Suppressor macrophage treated with lipopolysaccharide for 1 hour (primary cell): ENCODE data around the gene TMEM11.
A peak's percentile ranks its signal among the peaks of the same experiment; 100 is the strongest.
"Not testable (repeated sequence)": the region's sequence is repeated elsewhere in the genome, so short reads cannot be mapped to it uniquely, and the experiment has no call there.

ENCODE experiments used
- DNase-seq, 3 donors: peaks; one replicate each; pipeline ENCODE4 v3.0.0-alpha.2; 2020 to 2022

Gene TMEM11

DNA sequence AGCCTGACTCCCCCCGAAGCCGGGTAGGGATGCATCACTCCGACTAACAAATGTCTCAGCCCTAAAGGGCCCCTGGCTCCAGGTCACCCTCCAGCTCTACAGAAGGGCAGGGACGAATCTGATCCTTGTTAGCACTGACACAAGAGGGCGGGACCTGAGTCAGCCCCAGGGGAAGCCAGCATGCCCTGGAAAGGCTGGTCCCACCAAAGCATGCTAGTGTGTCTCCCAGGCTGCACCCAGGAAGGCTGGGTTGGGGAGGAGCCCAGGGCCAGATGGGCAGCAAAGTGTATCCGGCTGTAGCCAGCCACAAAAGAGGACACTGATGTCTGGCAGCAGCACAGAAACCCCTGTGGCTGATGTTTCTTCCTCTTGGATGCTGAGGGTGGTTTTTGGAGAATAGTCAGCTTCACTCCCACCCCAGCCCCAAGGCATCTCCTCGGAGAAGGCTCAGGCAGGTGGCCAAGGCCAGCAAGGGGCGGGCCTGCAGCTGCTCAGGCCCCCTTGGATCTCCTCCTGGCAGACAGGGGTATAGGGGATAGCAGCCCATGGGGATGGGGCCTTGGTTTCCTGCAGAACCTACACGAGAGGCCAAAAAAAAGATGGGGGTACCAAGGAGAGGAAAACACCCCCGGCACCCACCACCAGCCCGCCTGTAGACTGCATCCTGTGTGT, 28.2 kb upstream of the TMEM11 start:
- DNase-seq: no peak

DNA sequence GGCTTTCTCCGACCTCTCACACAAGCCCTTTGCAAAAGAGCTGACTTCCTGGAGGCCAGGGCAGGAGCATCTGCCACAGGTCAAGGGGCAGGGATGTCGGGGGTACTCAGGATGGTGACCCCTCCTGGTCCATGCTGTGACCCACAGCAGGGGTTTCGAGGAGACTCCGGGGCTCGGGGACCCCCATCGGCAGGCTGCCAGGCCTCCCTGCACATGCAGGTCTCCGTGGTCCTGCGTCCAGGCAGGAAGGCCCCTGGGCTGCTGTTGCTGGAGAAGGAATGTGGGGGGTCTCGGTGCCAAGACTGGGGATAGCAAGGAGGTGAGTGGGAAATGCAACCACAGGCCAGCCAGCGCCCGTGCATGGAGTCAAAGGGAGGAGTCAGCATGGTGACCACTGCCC, 27.6 kb upstream of the TMEM11 start:
- DNase-seq: no peak

DNA sequence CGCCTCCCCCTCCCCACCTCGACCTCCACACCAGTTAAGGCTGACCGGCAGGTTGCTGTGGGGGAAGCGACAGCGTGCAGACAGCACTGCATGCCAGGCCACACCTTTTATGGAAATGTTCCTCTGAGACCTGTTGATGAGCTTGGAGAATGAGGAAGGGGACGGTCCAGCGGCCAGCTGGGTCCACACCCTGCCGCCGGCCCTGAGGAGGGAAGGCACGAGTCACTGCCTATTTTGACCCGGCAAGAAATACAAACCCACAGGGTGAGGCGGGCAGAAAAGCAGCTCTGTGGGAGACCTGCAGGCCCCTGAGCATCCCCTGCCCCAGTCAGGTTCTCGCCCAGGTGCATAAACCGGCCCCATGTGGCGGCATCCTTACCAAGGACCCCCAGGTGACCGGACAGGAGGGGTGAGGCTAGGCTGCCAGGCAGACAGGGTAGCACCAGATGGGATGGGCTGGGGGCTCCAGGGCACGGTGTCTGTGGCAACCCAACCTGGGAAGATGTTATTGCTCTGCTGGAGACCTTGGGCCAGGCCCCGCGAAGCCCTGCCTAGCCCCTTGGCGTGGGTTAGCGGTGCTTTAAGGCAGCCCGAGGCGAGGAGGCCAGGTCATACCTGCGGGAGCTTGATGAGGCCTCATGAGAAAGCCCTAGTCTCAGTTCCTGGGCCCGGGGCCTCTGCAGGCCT, 26.6 kb upstream of the TMEM11 start:
- no peak for DNase-seq

DNA sequence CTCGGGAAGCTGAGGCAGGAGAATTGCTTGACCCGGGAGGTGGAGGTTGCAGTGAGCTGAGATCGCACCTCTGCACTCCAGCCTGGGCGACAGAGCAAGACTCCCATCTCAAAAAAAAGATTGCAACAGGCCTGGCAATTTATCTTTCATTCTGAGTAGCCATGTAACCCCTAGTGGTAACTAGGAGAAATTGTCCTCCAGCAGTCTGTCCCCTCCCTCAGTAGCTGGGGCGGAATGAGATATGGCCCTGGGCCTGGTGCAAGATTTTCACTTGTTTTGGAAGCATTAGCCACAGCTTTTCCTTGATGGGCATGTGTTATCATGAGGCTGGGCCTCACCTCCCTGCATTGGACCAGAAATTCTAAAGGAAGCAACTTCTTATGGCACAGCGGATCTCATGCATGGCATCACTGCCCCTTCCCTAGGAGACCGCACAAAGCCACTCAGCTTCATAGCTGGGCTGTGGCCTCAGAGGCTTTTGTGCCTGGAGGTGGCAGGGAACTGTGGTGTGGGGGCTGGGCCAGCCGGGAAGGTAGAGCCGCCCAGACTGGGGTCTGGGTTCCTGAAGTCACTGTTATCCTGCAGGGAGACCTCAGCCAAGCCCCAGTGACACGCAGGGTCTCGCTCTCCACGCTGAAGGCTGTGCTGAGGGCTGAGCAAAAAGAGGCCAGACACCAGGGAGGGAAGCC, 25.9 kb upstream of the TMEM11 start:
- peak; percentile 23 to 45 (median 44) for DNase-seq

DNA sequence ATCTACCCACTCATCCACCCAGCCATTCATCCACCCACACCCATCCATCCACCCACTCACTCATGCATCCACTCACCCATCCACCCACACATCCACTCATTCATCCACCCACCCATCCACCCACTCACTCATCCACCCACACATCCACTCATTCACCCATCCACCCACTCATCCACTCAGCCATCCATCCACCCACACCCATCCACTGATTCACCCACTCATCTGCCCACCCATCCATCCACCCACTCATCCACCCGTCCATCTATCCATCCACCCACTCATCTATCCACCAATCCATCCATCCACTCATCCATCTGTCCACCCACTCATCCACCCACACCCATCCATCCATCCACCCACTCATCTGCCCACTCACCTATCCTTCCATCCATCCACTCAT, 22.0 kb upstream of the TMEM11 start:
- DNase-seq: no peak

DNA sequence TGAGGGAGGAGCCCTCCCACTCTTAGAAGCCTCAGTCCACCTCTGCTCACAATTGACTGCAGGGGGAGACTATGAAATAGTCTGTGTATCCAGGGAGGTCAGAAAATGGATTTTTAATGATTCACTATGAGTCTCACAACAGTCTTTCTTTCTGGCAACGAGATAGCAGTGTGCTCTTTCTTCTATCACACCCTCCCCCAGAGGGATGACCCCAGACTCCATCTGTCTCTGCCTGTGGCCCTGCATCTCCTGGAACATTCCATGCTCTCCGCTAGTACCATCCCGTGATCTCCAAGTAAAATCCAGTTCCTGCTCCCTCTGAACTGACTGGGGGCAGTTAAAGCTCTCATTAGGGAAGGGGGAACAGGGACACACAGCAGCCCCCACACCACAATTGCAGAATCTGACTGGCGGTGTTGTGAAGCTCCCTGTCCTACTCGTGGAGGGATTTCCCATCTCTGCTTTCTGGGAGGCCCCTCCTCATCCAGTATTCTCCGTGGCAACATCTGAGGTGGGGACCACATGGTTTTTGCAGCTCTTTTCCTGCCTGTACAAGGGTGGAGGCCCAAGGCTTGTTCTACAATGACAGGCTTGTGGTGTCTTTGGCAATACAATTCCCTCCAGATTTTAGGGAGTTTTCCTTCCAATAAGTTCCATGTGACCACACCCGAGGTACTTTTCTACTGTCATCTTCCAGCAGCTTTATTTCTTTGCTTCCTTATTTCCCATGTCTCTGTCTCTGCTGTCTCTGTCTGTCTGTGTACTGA, 19.8 kb upstream of the TMEM11 start:
- peak in 1 of 3 donors; percentile 16 for DNase-seq

DNA sequence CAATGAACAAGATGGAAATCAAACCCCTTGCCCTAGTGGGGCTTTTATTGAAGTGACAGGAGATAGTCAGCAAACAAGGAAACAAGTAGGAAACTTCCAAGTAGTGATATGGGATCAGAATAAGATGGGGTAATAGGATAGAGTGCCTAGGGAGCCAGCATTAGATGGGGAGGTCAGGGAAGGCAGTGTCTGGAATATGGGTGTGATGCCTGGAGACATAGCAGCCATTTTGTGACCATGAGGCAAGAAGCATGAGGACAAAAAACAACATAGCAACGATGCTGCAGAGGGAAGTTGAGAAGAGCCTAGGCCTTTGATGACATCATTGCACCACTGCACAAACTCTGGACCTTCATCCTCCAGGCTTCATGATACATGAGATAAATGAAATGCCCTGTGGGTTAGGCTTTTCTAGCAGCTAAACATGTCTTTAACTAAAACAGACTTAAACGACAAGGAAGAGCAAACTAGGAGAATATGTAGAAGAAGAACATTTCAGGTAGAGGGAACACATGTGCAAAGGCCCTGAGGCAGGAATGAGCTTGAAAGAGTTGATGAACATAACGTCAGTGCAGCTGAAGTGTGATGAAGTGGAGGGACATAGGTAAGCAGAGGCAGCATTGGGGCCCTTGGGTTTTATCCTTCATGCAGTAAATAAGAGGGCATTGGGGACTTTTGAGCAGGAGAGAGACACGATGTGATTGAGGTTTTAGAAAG, 18.2 kb upstream of the TMEM11 start:
- DNase-seq: no peak

DNA sequence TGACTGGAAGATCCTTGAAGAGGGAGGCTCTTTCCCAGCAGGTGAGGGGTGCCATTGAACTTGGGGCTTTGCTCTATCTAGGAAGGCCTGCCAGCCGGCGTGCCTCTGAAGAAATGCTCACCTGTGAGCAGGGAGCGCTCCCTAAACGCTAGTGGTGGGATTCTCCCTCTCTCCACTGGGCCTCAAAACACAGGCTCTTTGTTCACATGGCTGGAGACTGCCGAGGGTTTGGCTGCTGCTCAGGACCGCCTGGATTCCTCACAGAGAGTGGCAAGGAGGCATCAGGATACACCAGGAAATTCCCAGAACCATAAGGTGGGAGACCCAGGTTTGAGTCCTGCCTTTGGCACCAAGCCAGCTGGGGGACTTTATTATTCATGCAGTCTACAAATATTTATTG, 17.6 kb upstream of the TMEM11 start:
- DNase-seq: no peak

DNA sequence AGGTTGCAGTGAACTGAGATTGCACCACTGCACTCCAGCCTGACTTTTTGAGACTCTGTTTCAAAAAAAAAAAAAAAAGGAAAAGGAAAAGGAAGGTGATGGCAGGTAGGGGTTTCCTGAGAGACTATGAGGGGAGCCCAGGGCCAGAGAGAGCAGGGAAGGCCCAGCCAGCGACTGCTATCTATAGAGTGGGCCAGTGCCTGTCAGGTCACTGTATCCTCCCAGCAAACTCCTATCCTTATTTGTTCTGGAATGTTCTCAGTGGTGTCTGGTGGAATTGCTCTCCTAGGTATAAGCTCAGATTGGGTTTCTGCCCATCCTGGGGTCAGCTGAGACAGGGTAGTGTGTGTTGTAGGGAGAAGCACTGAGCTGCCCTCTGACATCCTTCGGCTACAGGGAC, 14.9 kb upstream of the TMEM11 start:
- no peak for DNase-seq

DNA sequence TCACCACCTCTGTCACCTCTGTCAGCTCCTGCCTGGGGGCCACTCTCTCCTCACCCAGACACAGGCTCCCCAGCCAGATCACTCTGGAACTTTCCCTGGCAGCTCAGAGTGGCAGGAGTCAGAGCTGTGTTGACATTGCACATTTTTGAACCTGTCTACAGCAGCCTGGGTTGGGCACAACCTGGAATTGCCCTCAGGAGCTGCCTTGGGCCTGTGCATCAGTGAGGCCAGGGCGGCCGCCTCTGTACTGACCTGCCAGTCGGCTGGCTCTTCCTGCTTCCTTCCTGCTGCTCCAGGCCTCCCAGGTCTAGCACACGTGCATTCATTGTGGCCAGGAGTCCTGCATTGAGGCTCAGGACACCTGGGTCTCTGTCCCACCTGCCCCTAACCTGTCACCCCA, 14.2 kb upstream of the TMEM11 start:
- DNase-seq: no peak

DNA sequence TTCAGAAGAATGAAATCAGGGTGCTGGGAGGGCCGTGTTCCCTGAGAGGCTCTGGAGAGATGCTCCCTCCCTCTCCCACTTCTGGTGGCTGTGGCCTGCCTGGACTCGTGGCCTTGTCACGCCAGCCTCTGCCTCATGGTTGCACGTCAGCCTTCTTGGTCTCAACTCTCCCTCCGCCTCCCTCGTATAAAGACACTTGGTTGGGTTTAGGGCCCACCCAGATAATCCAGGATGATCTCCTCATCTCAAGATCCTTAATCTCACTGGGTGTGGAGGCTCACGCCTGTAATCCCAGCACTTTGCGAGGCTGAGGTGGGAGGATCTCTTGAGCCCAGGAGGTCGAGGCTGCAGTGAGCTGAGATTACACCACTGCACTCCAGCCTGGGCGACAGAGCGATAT, 13.3 kb upstream of the TMEM11 start:
- DNase-seq: not testable (repeated sequence)

DNA sequence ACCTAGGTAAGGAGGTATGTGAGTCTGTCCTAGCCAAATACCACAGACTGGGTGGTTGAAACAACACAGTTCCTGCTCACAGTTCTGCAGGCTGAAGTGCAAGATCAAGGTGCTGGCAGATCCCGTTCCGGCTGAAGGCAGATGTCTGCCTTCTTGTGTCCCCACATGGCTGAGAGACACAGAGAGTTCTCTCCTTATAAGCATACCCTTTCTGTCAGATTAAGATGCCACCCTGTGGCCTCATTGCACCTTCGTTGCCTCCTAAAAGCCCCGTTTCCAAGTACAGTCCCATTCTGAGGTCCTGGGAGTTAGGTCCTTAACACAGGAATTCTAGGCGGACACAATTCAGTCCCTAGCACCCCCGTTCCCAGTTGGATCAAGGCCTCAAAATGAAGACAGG, 9.1 kb upstream of the TMEM11 start:
- DNase-seq: no peak

DNA sequence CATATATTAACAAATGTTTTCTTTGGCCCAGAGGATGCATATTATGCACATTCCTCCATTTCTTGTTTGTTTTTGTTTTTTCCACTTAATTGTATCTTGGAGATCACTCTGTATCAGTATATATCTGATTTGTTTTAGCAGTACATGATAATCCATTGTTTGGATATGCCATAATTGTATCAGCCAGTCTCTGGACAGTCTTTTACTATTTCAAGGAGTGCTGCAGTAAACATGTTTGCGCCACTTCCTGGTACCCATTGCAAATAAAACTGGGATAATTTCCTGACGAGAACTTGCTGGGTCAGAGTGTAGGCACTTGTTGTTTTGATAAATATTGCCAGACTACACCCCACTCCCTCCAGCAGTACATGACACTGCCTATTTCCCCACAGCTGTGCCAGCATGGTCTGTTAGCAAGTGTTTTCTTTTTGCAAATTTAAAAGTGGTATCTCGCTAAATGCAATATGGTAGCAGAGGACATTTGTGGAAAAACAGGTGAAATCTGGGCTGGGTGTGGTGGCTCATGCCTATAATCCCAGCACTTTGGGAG, 4.9 kb upstream of the TMEM11 start:
- DNase-seq: no peak

DNA sequence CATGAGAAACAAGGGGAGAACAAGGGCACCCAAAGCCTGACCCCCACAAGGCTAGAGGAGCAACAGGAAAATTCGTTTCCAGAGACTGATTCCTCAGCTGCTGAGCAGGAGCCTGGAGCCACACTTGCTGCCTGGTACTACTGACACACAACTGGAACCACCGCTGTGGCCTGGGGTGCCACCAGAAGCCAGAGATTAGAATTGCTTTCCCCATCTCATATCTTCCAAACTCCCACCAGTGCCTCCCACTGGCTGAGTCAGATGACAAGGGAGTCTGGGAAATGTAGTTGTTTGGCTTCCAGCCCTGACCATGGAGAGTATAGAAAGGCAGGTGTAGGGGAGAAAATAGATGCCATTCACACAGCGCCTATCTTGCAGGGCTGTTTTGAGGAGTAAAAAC, 4.1 kb upstream of the TMEM11 start:
- peak; percentile 33 to 41 (median 35) for DNase-seq

DNA sequence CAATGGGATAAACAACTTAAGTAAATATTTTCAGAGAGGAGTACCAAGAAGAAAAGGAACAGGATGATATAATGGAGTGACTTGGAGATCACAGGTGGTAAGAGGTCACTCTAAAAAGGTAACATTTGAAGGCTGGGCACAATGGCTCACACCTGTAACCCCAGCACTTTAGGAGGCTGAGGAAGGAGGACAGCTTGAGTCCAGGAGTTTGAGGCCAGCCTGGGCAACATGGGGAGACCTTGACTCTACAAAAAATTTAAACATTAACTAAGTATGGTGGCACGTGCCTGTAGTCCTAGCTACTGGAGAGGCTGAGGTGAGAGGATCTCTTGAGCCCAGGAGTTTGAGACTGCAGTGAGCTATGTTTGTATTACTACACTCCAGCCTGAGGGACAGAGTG, 3.4 kb upstream of the TMEM11 start:
- no peak for DNase-seq

DNA sequence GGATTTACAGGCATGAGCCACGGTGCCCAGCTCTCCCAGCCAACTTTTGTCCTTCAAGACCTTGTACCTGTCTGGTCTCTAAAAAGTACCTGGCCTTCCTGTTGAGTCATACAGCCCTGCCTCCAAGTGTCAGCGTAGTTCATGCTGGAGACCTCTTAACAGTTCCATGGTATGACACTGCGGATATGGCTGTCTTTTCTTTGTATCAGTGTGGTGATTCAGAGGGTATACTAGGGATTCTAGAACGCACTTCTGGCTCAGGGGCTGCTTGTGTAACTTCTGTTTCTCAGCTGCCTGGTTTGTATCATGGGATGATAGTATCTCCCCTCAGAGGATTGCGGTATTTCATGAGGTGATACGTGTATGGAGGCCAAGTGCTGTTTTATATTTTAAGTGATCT, 2.0 kb upstream of the TMEM11 start:
- DNase-seq: no peak

DNA sequence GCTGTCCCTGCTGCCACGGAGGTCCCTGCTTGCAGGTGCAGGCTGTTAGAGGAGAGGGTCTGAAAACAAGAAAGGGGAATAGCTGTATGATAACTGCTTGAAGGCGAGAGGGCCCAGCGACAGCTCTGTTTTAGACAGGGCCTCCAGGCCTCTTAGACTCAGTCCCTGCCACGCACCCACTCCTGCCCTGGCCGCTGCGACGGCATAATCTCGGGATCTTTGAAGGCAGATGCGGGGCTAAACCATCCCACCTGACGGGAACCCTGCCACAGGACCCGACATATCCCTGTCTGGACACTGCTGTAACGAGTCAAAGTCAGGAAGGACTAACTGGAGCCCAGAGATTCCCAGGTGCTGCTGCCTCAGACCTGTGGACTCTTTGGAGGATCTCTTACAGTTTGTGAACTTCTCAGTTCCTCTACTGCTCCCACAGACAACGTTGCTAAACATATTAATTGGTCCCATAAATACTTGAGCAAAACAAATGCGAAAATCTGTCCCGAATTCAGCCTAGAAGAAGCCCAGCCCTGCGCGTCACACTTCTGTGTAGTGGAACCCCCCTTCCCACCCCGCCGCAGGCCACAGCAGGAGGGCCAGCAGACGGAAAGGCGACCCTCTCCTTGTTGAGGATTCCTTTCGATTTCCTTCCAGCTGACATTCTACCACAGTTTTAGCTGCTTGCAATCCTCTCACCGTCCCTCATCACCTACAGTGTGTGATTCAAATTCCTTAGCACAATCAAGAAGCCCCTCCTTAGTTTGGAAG, 998 bp upstream of the TMEM11 start:
- DNase-seq: peak; percentile 17 to 32 (median 26)

DNA sequence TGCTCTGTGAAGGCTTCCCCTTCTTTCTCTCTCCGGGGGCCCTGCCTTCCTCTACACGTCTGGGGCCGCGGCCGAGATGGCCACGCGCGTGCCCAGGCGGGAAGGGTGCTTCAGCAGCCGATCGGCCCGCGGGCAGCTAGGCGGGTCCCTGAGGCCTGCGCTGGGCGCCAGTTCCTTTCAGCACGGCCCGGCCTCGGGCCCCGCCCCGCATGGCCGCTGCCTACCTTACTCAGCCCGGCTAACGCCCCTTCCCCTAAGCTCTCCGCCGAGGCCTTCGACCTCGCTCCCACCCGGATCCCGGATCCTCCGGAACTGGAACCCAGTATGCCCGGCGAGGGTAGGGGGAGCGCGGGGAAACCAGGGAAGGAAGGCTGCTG, 335 bp downstream of the TMEM11 start:
- DNase-seq: peak; percentile 64 to 81 (median 68)

DNA sequence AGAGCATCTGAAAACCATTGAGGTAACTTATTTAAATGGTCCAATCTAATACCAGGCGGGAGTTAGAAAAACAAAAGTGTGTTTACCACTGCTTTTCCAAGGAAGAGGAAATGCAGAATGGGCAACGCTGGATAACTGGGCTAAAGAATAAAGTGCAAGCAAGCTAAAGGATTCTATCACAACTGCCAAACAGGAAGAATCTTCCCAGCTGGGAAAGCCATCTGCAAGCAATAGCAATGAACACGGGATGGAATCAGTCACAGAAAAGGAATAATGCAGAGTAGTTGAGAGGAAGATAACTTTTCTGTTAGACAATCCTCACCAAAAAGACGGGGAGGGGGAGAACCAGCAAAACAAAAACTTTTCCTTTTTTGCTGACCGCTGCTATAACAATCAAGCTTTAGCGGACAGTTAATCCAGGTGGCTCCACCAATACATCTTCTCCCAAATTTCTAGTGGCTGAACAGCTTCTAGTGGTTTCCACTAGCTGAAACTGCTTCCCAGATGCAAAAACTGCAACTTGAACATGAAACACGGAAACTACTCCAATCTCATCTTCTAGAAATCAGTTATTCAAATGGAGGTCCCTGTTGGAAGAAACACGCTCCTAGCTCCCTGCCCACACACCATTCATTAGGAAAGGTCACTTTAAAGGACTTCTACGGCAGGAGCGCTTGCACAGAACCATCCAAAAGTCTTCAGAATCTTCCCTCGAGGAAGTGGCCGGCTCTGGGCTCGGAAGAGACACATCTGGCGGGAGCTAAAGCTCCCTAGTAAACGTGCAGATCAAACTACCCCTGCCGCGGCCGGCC, 929 bp downstream of the TMEM11 start:
- no peak for DNase-seq

DNA sequence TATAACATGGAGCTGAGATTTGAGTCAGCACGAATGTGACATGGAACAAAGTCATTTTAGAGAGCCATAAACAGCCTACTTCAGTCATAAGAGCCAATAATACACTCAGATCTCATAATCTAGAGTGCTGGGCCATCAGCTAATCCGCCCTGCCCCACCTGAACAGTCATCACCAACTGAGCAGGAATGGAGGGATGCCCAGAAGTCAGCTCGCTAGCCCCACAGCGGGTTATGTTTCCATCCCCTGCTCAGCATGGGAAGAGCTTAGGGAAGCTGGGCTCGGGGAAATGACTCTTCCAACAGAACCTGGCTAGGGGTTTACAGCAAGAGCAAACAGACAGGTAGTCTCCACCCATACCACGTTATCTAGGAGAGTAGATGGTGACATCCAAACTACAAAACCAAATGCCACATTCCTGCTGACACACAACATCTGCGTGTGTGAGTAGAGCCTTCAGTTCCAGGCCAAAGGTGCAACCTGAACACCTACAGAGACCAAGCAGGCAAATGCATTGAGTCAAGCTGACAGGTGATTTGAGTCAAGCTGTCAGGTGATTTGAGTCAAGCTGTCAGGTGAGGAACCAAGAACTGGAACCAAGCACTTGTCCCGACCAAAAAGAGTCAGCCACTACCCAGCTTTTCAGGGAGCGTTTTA, 2.0 kb downstream of the TMEM11 start:
- no peak for DNase-seq
